PC-9 (cell line): ENCODE results near the gene DOCK2. TPM values are rescaled to one million over a fixed set of nuclear protein-coding genes. Genes with fewer than 3 reads are reported as not detected.

Experiments
- BruUV-seq: library from RNA; stranded (reverse); fragments of 400-500 nt; replicated peaks from 2 replicates; lab custom pipeline; 2021; lab: Mats Ljungman, UMichigan
- CTCF ChIA-PET: fragments of 300-600 bp; sonication (Branson Sonifier 250); formaldehyde crosslinking; loops from one replicate; lab custom pipeline; 2022; ENCODE audit warnings: antibody characterized with exemption; lab: Charles Lee
- POLR2A ChIA-PET: fragments of 300-600 bp; sonication (Branson Sonifier 250); formaldehyde crosslinking; loops from one replicate; lab custom pipeline; 2022; ENCODE audit warnings: antibody characterized with exemption; ENCODE audit not compliant: unreplicated experiment; lab: Charles Lee
- DNase-seq, 2 experiments: peaks; one replicate each; pipeline versions ENCODE4 v3.0.0 to v3.0.0-alpha.2; 2015 to 2022; ENCODE audit warnings: mixed read lengths in 1 of 2
- H2AFZ ChIP-seq: fragments of 200-600 bp; sonication (generic); 2 replicates; pipeline ENCODE4 v1.8.1; 2017; ENCODE audit warnings: antibody characterized with exemption
- H3F3A ChIP-seq: fragments of 200-600 bp; sonication (generic); 2 replicates; pipeline ENCODE4 v1.8.1; 2017; ENCODE audit warnings: antibody characterized with exemption, mild to moderate bottlenecking, low read depth; ENCODE audit not compliant: insufficient read depth
- H3K27ac ChIP-seq: fragments of 200-600 bp; sonication (generic); 2 replicates; pipeline ENCODE4 v1.6.1; 2016; ENCODE audit warnings: mixed run types
- H3K27me3 ChIP-seq: fragments of 200-600 bp; sonication (generic); 2 replicates; pipeline ENCODE4 v1.6.1; 2016; ENCODE audit warnings: low read depth, mixed run types; ENCODE audit not compliant: insufficient read depth
- H3K36me3 ChIP-seq: fragments of 200-600 bp; sonication (generic); 2 replicates; pipeline ENCODE4 v1.6.1; 2016; ENCODE audit warnings: low read depth, mixed run types
- H3K4me1 ChIP-seq: fragments of 200-600 bp; sonication (generic); replicated peaks from 2 replicates; pipeline ENCODE4 v1.6.1; 2016; ENCODE audit warnings: mixed run types; ENCODE audit not compliant: insufficient read depth
- H3K4me2 ChIP-seq: fragments of 200-600 bp; sonication (generic); 2 replicates; pipeline ENCODE4 v1.6.1; 2017; ENCODE audit warnings: mixed run types
- H3K4me3 ChIP-seq: fragments of 200-600 bp; sonication (generic); 2 replicates; pipeline ENCODE4 v1.6.1; 2016; ENCODE audit warnings: mixed run types
- H3K79me2 ChIP-seq: fragments of 200-600 bp; sonication (generic); 2 replicates; pipeline ENCODE4 v1.6.1; 2017; ENCODE audit warnings: low read depth, mixed run types
- H3K9me2 ChIP-seq: fragments of 200-600 bp; sonication (generic); 2 replicates; pipeline ENCODE4 v1.8.1; 2017; ENCODE audit warnings: mild to moderate bottlenecking; ENCODE audit not compliant: insufficient read depth
- H3K9me3 ChIP-seq: fragments of 200-600 bp; sonication (generic); 2 replicates; pipeline ENCODE4 v1.8.1; 2016; ENCODE audit warnings: low read depth; ENCODE audit not compliant: insufficient read depth
- H4K20me1 ChIP-seq: fragments of 200-600 bp; sonication (generic); 2 replicates; pipeline ENCODE4 v1.8.1; 2017; ENCODE audit not compliant: insufficient read depth
- CTCF ChIP-seq: fragments of 200-600 bp; sonication (generic); conservative IDR thresholded peaks from 2 replicates; pipeline ENCODE4 v1.6.1; 2017; ENCODE audit warnings: mixed run types, antibody characterized with exemption, mild to moderate bottlenecking, moderate library complexity
- EZH2 ChIP-seq: fragments of 200-600 bp; sonication (generic); IDR thresholded peaks from 2 replicates; pipeline ENCODE4 v1.8.0; 2017; ENCODE audit warnings: antibody characterized with exemption, low read depth
- intact Hi-C: fragments of 100-400 bp; cut with micrococcal nuclease; formaldehyde crosslinking; loops from one replicate; pipeline ENCODE4 v1.10.0; 2022; ENCODE audit not compliant: unreplicated experiment
- total RNA-seq: library from RNA; stranded (reverse); gene quantifications from 2 replicates; pipeline ENCODE4 v1.2.3, GENCODE V29; 2021

The DOCK2 gene
- total RNA-seq, 1 experiment from 2014 or later = 0.41 TPM

- 0 out of 2 replicates have a peak, but pooled peaks cover 5% of the 10 kb centered on the region for H3K27me3 ChIP-seq
- no peaks in the 10 kb centered on the region for H3K9me3 ChIP-seq
- POLR2A ChIA-PET = no interaction called here
- H3K9me2 ChIP-seq = no peaks in the 10 kb centered on the region
- no TSS peak for BruUV-seq
- TF ChIP-seq CTCF (no peak), EZH2 (no peak)
- no peak overlapping the region for H2AFZ ChIP-seq
- no peak overlapping the region for H3K27ac ChIP-seq
- no peaks in the 10 kb centered on the region for H3F3A ChIP-seq
- no peaks in the 10 kb centered on the region for H3K79me2 ChIP-seq
- no peak overlapping the region for H3K4me2 ChIP-seq
- no peak for DNase-seq
- no peak overlapping the region for H3K4me3 ChIP-seq
- intact Hi-C loops = no loop called here
- no peaks in the 10 kb centered on the region for H4K20me1 ChIP-seq
- CTCF ChIA-PET = no interaction called here
- H3K4me1 ChIP-seq = no peaks in the 10 kb centered on the region
- H3K36me3 ChIP-seq = no peaks in the 10 kb centered on the region
Measured at GRCh38 chr5:170020423-170020822, 383.3 kb downstream of the DOCK2 start.

GRCh38 chr5:170021506-170021905 lies 384.4 kb downstream of the DOCK2 start:
- no peaks in the 10 kb centered on the region for H3F3A ChIP-seq
- no peak overlapping the region for H3K27ac ChIP-seq
- 0 out of 2 replicates have a peak, but pooled peaks cover 5% of the 10 kb centered on the region for H3K27me3 ChIP-seq
- no peaks in the 10 kb centered on the region for H3K36me3 ChIP-seq
- no peaks in the 10 kb centered on the region for H3K4me1 ChIP-seq
- TF ChIP-seq CTCF (no peak), EZH2 (no peak)
- CTCF ChIA-PET = no interaction called here
- no peak overlapping the region for H3K4me3 ChIP-seq
- H4K20me1 ChIP-seq = no peaks in the 10 kb centered on the region
- POLR2A ChIA-PET = no interaction called here
- H3K9me3 ChIP-seq = no peaks in the 10 kb centered on the region
- BruUV-seq = no TSS peak
- H3K9me2 ChIP-seq = no peaks in the 10 kb centered on the region; the same call in 1 of the 2 replicates
- H2AFZ ChIP-seq = no peak overlapping the region
- H3K4me2 ChIP-seq = no peak overlapping the region
- intact Hi-C loops = no loop called here
- no peak for DNase-seq
- no peaks in the 10 kb centered on the region for H3K79me2 ChIP-seq

- no peaks in the 10 kb centered on the region for H3K9me3 ChIP-seq
- 0 out of 2 replicates have a peak, but pooled peaks cover 1% of the 10 kb centered on the region for H3K27me3 ChIP-seq
- no peaks in the 10 kb centered on the region for H3K79me2 ChIP-seq
- no peak overlapping the region for H3K4me3 ChIP-seq
- no peaks in the 10 kb centered on the region; the same call in 1 of the 2 replicates for H3K9me2 ChIP-seq
- no peaks in the 10 kb centered on the region for H3K4me1 ChIP-seq
- ChIA-PET POLR2A (no interaction called here), CTCF (no interaction called here)
- H3K27ac ChIP-seq = no peak overlapping the region
- H3K36me3 ChIP-seq = no peaks in the 10 kb centered on the region
- no peak for DNase-seq
- no TSS peak for BruUV-seq
- H3F3A ChIP-seq = no peaks in the 10 kb centered on the region
- no peak for TF ChIP-seq EZH2
- TF ChIP-seq CTCF = no peak
- no peaks in the 10 kb centered on the region for H4K20me1 ChIP-seq
- no peak overlapping the region for H2AFZ ChIP-seq
- H3K4me2 ChIP-seq = no peak overlapping the region
- intact Hi-C loops = no loop called here
Measured at GRCh38 chr5:170025853-170026252, 388.8 kb downstream of the DOCK2 start.
